OCI-LY7 (cell line): ENCODE results near the gene MPRIP. TPM values are rescaled to one million over a fixed set of nuclear protein-coding genes. Genes with fewer than 3 reads are reported as not detected.
"Not testable (repeated sequence)": the region's sequence is repeated elsewhere in the genome, so short reads cannot be mapped to it uniquely, and the experiment has no call there.

Experiments
- BruUV-seq: library from RNA; stranded (reverse); fragments of 400-500 nt; replicated peaks from 2 replicates; lab custom pipeline; 2021; lab: Mats Ljungman, UMichigan
- CTCF ChIA-PET: fragments of 300-600 bp; sonication (Branson Sonifier 250); formaldehyde crosslinking; loops from one replicate; lab custom pipeline; 2022; ENCODE audit warnings: antibody characterized with exemption; ENCODE audit not compliant: unreplicated experiment; lab: Charles Lee
- POLR2A ChIA-PET: fragments of 300-600 bp; sonication (Branson Sonifier 250); formaldehyde crosslinking; loops from one replicate; lab custom pipeline; 2022; ENCODE audit warnings: antibody characterized with exemption; lab: Charles Lee
- DNase-seq: peaks from one replicate; pipeline ENCODE4 v3.0.0-alpha.2; 2015; ENCODE audit warnings: low spot score
- H2AFZ ChIP-seq: fragments of 200-600 bp; sonication (generic), shearing (Covaris generic); 2 replicates; pipeline ENCODE4 v1.6.1; 2014; ENCODE audit warnings: mild to moderate bottlenecking, antibody characterized with exemption, low read length, moderate library complexity
- H3K27ac ChIP-seq: fragments of 200-600 bp; sonication (generic); 2 replicates; pipeline ENCODE4 v1.5.1; 2014; ENCODE audit warnings: mixed run types, low read depth, mild to moderate bottlenecking, moderate library complexity, low read length, inconsistent platforms; ENCODE audit not compliant: poor library complexity, severe bottlenecking
- H3K36me3 ChIP-seq: fragments of 200-600 bp; sonication (generic); 2 replicates; pipeline ENCODE4 v1.6.1; 2014; ENCODE audit warnings: mild to moderate bottlenecking, antibody characterized with exemption, low read length, moderate library complexity, mixed read lengths; ENCODE audit not compliant: insufficient read depth
- H3K4me1 ChIP-seq: fragments of 200-600 bp; sonication (generic); 2 replicates; pipeline ENCODE4 v1.5.1; 2014; ENCODE audit warnings: mild to moderate bottlenecking, low read length; ENCODE audit not compliant: insufficient read depth, poor library complexity, severe bottlenecking
- H3K4me2 ChIP-seq: fragments of 200-600 bp; sonication (generic); 2 replicates; pipeline ENCODE4 v1.6.1; 2014; ENCODE audit warnings: mild to moderate bottlenecking, low read length
- H3K4me3 ChIP-seq: fragments of 200-600 bp; sonication (generic); 2 replicates; pipeline ENCODE4 v1.5.1; 2014; ENCODE audit warnings: mild to moderate bottlenecking, low read depth, low read length; ENCODE audit not compliant: poor library complexity, severe bottlenecking
- H3K79me2 ChIP-seq: fragments of 200-600 bp; sonication (generic); 2 replicates; pipeline ENCODE4 v1.6.1; 2016; ENCODE audit warnings: low read depth, mild to moderate bottlenecking, low read length, moderate library complexity, mixed read lengths; ENCODE audit not compliant: insufficient read depth
- H3K9me2 ChIP-seq: fragments of 200-600 bp; sonication (generic); 2 replicates; pipeline ENCODE4 v1.6.1; 2016; ENCODE audit warnings: mild to moderate bottlenecking, low read length, mixed read lengths; ENCODE audit not compliant: insufficient read depth
- H3K9me3 ChIP-seq: fragments of 200-600 bp; sonication (generic); 2 replicates; pipeline ENCODE4 v1.6.1; 2014; ENCODE audit warnings: mild to moderate bottlenecking, mixed run types, low read length, mixed read lengths
- H4K20me1 ChIP-seq: fragments of 200-600 bp; sonication (generic); 2 replicates; pipeline ENCODE4 v1.6.1; 2014; ENCODE audit warnings: mild to moderate bottlenecking, antibody characterized with exemption, low read length, moderate library complexity, mixed read lengths; ENCODE audit not compliant: insufficient read depth
- EZH2phosphoT487 ChIP-seq: fragments of 200-600 bp; sonication (generic); IDR thresholded peaks from 2 replicates; pipeline ENCODE4 v1.6.1; 2018; ENCODE audit warnings: low read depth, borderline replicate concordance, mild to moderate bottlenecking, mixed run types, antibody characterized with exemption, low read length, moderate library complexity, mixed read lengths
- intact Hi-C: fragments of 100-400 bp; cut with micrococcal nuclease; formaldehyde crosslinking; loops from one replicate; pipeline ENCODE4 v1.10.0; 2022; ENCODE audit not compliant: unreplicated experiment
- total RNA-seq, 2 experiments: library from RNA; depleted of rRNA in 1 of 2; stranded (reverse); fragments of >200 nt in 1 of 2; shearing (Covaris generic) in 1 of 2; gene quantifications; 2 replicates each; pipeline ENCODE4 v1.2.3, GENCODE V29; 2014 to 2022
- TF ChIP-seq, protein P1 (sequence below): fragments of 200-600 bp; sonication (generic); conservative IDR thresholded peaks from 2 replicates; pipeline ENCODE4 v1.5.1; 2014; ENCODE audit warnings: mild to moderate bottlenecking, antibody characterized with exemption, low read length, moderate library complexity, mixed read lengths

Gene MPRIP
- total RNA-seq, 2 experiments from 2014 or later = 73.3 to 109 TPM

GRCh38 chr17:16995930-16996329 is 46.3 kb upstream of the MPRIP start:
- H3K79me2 ChIP-seq = no peaks in the 10 kb centered on the region

DNA sequence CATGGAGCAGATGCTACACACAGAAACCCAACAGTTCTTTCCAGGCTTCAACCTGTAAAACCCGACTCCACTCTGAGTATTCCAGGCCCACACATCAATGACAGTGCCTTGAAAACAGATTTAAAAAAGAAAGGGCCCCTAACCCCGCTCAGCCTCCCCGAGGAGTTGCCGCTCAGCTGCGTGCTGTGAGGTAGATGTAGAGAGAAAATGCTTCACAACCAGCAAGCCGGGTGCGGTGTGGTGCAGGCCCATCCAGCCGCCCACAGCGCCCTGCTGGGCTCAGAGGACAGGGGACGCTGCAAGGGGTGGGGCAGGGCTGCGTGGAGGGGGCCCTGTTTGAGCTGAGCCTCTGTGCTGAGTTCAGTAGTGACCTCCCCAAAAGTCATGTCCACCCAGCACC is 45.5 kb upstream of the MPRIP start:
- CTCF ChIA-PET = not testable (repeated sequence)

More at GRCh38 chr17:16995930-16996329, 46.3 kb upstream of the MPRIP start:
- H3K36me3 ChIP-seq = no peaks in the 10 kb centered on the region
- H2AFZ ChIP-seq = no peak overlapping the region
- H3K9me2 ChIP-seq = no peaks in the 10 kb centered on the region
- no TSS peak for BruUV-seq
- no peaks in the 10 kb centered on the region for H3K9me3 ChIP-seq
- no peak overlapping the region for H3K27ac ChIP-seq
- intact Hi-C loops = no loop called here
- ChIA-PET CTCF (no interaction called here), POLR2A (no interaction called here)
- H3K4me2 ChIP-seq = no peak overlapping the region
- H4K20me1 ChIP-seq = no peaks in the 10 kb centered on the region
- H3K4me3 ChIP-seq = no peak overlapping the region
- no peak for DNase-seq
- no peak for TF ChIP-seq EZH2phosphoT487
- TF ChIP-seq, protein P1, sequence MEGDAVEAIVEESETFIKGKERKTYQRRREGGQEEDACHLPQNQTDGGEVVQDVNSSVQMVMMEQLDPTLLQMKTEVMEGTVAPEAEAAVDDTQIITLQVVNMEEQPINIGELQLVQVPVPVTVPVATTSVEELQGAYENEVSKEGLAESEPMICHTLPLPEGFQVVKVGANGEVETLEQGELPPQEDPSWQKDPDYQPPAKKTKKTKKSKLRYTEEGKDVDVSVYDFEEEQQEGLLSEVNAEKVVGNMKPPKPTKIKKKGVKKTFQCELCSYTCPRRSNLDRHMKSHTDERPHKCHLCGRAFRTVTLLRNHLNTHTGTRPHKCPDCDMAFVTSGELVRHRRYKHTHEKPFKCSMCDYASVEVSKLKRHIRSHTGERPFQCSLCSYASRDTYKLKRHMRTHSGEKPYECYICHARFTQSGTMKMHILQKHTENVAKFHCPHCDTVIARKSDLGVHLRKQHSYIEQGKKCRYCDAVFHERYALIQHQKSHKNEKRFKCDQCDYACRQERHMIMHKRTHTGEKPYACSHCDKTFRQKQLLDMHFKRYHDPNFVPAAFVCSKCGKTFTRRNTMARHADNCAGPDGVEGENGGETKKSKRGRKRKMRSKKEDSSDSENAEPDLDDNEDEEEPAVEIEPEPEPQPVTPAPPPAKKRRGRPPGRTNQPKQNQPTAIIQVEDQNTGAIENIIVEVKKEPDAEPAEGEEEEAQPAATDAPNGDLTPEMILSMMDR = no peak
- peaks cover 8% of the 10 kb centered on the region for H3K4me1 ChIP-seq

GRCh38 chr17:16997514-16998429 is 44.5 kb upstream of the MPRIP start:
- no peaks in the 10 kb centered on the region for H3K9me2 ChIP-seq
- intact Hi-C loops = no loop called here
- POLR2A ChIA-PET = interaction anchor here (0.6 kb wide), 1 partner anchor 237 kb away, joined by 4 read pairs; no protein-coding TSS in a partner anchor
- no peak for TF ChIP-seq EZH2phosphoT487
- TF ChIP-seq, protein P1 = peak; percentile 58
- H3K4me3 ChIP-seq = no peak overlapping the region
- no peak overlapping the region for H2AFZ ChIP-seq
- H3K4me1 ChIP-seq = peaks cover 7% of the 10 kb centered on the region
- H4K20me1 ChIP-seq = no peaks in the 10 kb centered on the region
- CTCF ChIA-PET = no interaction called here
- no peaks in the 10 kb centered on the region for H3K36me3 ChIP-seq
- H3K4me2 ChIP-seq = no peak overlapping the region
- H3K9me3 ChIP-seq = no peaks in the 10 kb centered on the region
- H3K79me2 ChIP-seq = no peaks in the 10 kb centered on the region
- peak; percentile 29 for DNase-seq
- no peak overlapping the region for H3K27ac ChIP-seq
- no TSS peak for BruUV-seq

More for the DNA sequence above, 45.5 kb upstream of the MPRIP start:
- H3K4me2 ChIP-seq, BruUV-seq, intact Hi-C loops, H3K36me3 ChIP-seq, H3K9me3 ChIP-seq, H3K4me3 ChIP-seq, H4K20me1 ChIP-seq, DNase-seq, H2AFZ ChIP-seq, H3K79me2 ChIP-seq, H3K4me1 ChIP-seq, H3K9me2 ChIP-seq, H3K27ac ChIP-seq: not testable (repeated sequence)
- POLR2A ChIA-PET = interaction anchor here (0.6 kb wide), 1 partner anchor 238 kb away, joined by 4 read pairs; no protein-coding TSS in a partner anchor
